OCI-LY1 (cell line): ENCODE results near the gene FDX2.

ENCODE experiments used
- H2AFZ ChIP-seq: fragments of 200-600 bp; sonication (generic), shearing (Covaris generic); 2 replicates; pipeline ENCODE4 v1.6.0; 2014; ENCODE audit warnings: antibody characterized with exemption, mild to moderate bottlenecking, low read length
- H3F3A ChIP-seq: fragments of 200-600 bp; sonication (generic), shearing (Covaris generic); 2 replicates; pipeline ENCODE4 v1.6.0; 2014; ENCODE audit warnings: mild to moderate bottlenecking, antibody characterized with exemption, low read length, moderate library complexity; ENCODE audit not compliant: insufficient read depth
- H3K27ac ChIP-seq: fragments of 200-600 bp; sonication (generic); 2 replicates; pipeline ENCODE4 v1.5.1; 2014; ENCODE audit warnings: low read length, mixed run types, mild to moderate bottlenecking, low read depth; ENCODE audit not compliant: poor library complexity, severe bottlenecking
- H3K27me3 ChIP-seq: fragments of 200-600 bp; sonication (generic); 2 replicates; pipeline ENCODE4 v1.6.0; 2014; ENCODE audit warnings: antibody characterized with exemption, mild to moderate bottlenecking, low read length, moderate library complexity; ENCODE audit not compliant: insufficient read depth
- H3K36me3 ChIP-seq: fragments of 200-600 bp; sonication (generic); 2 replicates; pipeline ENCODE4 v1.6.1; 2014; ENCODE audit warnings: mild to moderate bottlenecking, antibody characterized with exemption, low read length, moderate library complexity, mixed read lengths; ENCODE audit not compliant: insufficient read depth
- H3K4me1 ChIP-seq: fragments of 200-600 bp; sonication (generic); 2 replicates; pipeline ENCODE4 v1.5.1; 2014; ENCODE audit warnings: mild to moderate bottlenecking, low read length, moderate library complexity; ENCODE audit not compliant: insufficient read depth, severe bottlenecking
- H3K4me2 ChIP-seq: fragments of 200-600 bp; sonication (generic), shearing (Covaris generic); 2 replicates; pipeline ENCODE4 v1.6.1; 2014; ENCODE audit warnings: low read length
- H3K4me3 ChIP-seq: fragments of 200-600 bp; sonication (generic); 2 replicates; pipeline ENCODE4 v1.5.1; 2014; ENCODE audit warnings: low read length, low read depth, mild to moderate bottlenecking, mixed read lengths; ENCODE audit not compliant: poor library complexity, severe bottlenecking
- H3K79me2 ChIP-seq: fragments of 200-600 bp; shearing (Covaris generic); 2 replicates; pipeline ENCODE4 v1.6.1; 2016; ENCODE audit warnings: mixed run types, low read length, mixed read lengths; ENCODE audit not compliant: insufficient read depth
- H3K9ac ChIP-seq: fragments of 200-600 bp; sonication (generic), shearing (Covaris generic); 2 replicates; pipeline ENCODE4 v1.6.1; 2014; ENCODE audit warnings: mild to moderate bottlenecking, low read length, mixed read lengths
- H3K9me2 ChIP-seq: fragments of 200-600 bp; sonication (generic), shearing (Covaris generic); 2 replicates; pipeline ENCODE4 v1.6.1; 2014; ENCODE audit warnings: low read depth, mild to moderate bottlenecking, low read length, mixed read lengths
- H3K9me3 ChIP-seq: fragments of 200-600 bp; shearing (Covaris generic); 2 replicates; pipeline ENCODE4 v1.6.1; 2014; ENCODE audit warnings: low read length, mixed read lengths
- H4K20me1 ChIP-seq: fragments of 200-600 bp; sonication (generic), shearing (Covaris generic); 2 replicates; pipeline ENCODE4 v1.6.0; 2016; ENCODE audit warnings: mild to moderate bottlenecking, low read length; ENCODE audit not compliant: insufficient read depth
- EZH2 ChIP-seq: fragments of 200-600 bp; sonication (generic), shearing (Covaris generic); IDR thresholded peaks from 2 replicates; pipeline ENCODE4 v1.8.0; 2017; ENCODE audit warnings: borderline replicate concordance, mixed run types, mild to moderate bottlenecking, antibody characterized with exemption, low read length, moderate library complexity, mixed read lengths
- TF ChIP-seq, protein P1 (sequence below): fragments of 200-600 bp; sonication (generic), shearing (Covaris generic); IDR thresholded peaks from 2 replicates; pipeline ENCODE4 v1.5.1; 2017; ENCODE audit warnings: mild to moderate bottlenecking, antibody characterized with exemption, low read length, moderate library complexity, mixed read lengths

The FDX2 gene

DNA sequence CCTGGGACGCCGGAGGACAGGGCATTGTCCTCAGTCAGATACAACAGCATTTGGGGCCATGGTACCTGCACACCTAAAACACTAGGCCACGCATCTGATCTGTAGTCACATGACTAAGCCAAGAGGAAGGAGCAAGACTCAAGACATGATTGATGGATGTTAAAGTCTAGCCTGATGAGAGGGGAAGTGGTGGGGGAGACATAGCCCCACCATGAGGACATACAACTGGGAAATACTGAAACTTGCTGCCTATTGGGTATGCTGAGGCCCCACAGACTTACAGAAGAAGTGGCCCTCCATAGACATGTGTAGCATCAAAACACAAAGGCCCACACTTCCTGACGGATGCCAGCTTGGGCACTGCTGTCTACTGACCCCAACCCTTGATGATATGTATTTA is 30.4 kb downstream of the FDX2 start:
- no peak overlapping the region for H3K27ac ChIP-seq
- H2AFZ ChIP-seq, result no peak overlapping the region
- no peak overlapping the region for H3K4me3 ChIP-seq
- no peaks in the 10 kb centered on the region for H4K20me1 ChIP-seq
- peaks cover 11% of the 10 kb centered on the region for H3K36me3 ChIP-seq
- no peaks in the 10 kb centered on the region for H3K79me2 ChIP-seq
- H3K9me3 ChIP-seq, result no peaks in the 10 kb centered on the region
- no peak overlapping the region for H3K9ac ChIP-seq
- peaks cover 30% of the 10 kb centered on the region for H3K4me1 ChIP-seq
- no peak for TF ChIP-seq EZH2
- TF ChIP-seq, protein P1, sequence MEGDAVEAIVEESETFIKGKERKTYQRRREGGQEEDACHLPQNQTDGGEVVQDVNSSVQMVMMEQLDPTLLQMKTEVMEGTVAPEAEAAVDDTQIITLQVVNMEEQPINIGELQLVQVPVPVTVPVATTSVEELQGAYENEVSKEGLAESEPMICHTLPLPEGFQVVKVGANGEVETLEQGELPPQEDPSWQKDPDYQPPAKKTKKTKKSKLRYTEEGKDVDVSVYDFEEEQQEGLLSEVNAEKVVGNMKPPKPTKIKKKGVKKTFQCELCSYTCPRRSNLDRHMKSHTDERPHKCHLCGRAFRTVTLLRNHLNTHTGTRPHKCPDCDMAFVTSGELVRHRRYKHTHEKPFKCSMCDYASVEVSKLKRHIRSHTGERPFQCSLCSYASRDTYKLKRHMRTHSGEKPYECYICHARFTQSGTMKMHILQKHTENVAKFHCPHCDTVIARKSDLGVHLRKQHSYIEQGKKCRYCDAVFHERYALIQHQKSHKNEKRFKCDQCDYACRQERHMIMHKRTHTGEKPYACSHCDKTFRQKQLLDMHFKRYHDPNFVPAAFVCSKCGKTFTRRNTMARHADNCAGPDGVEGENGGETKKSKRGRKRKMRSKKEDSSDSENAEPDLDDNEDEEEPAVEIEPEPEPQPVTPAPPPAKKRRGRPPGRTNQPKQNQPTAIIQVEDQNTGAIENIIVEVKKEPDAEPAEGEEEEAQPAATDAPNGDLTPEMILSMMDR, result no peak
- no peaks in the 10 kb centered on the region for H3K27me3 ChIP-seq
- no peaks in the 10 kb centered on the region for H3F3A ChIP-seq
- H3K4me2 ChIP-seq, result no peak overlapping the region
- no peaks in the 10 kb centered on the region for H3K9me2 ChIP-seq

DNA sequence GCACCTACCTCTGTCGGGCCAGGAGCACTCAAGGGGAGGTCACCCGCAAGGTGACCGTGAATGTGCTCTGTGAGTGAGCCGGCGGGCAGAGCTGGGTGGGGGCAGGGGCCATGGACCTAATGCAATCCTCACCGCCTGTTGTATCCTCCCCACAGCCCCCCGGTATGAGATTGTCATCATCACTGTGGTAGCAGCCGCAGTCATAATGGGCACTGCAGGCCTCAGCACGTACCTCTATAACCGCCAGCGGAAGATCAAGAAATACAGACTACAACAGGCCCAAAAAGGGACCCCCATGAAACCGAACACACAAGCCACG is 30.9 kb downstream of the FDX2 start:
- H3K9me3 ChIP-seq, result no peaks in the 10 kb centered on the region
- no peaks in the 10 kb centered on the region for H4K20me1 ChIP-seq
- H3K4me1 ChIP-seq, result peaks cover 25% of the 10 kb centered on the region

DNA sequence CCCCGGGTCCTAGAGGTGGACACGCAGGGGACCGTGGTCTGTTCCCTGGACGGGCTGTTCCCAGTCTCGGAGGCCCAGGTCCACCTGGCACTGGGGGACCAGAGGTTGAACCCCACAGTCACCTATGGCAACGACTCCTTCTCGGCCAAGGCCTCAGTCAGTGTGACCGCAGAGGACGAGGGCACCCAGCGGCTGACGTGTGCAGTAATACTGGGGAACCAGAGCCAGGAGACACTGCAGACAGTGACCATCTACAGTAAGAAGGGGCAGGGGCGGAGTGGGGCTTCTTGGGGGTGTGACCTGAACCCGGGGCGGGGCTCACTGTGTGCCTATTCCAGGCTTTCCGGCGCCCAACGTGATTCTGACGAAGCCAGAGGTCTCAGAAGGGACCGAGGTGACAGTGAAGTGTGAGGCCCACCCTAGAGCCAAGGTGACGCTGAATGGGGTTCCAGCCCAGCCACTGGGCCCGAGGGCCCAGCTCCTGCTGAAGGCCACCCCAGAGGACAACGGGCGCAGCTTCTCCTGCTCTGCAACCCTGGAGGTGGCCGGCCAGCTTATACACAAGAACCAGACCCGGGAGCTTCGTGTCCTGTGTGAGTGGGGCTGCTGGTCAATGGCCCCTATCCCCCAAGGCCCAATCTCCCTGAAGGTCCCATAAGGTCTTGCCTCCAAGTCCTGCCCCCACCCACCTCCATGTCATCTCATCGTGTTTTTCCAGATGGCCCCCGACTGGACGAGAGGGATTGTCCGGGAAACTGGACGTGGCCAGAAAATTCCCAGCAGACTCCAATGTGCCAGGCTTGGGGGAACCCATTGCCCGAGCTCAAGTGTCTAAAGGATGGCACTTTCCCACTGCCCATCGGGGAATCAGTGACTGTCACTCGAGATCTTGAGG is 31.5 kb downstream of the FDX2 start:
- Histone ChIP-seq H3K9ac (no peak overlapping the region), H2AFZ (no peak overlapping the region), H3F3A (no peaks in the 10 kb centered on the region), H3K27ac (no peak overlapping the region), H3K27me3 (no peaks in the 10 kb centered on the region), H3K9me2 (no peaks in the 10 kb centered on the region), H3K79me2 (no peaks in the 10 kb centered on the region), H3K4me1 (peaks cover 19% of the 10 kb centered on the region), H3K9me3 (no peaks in the 10 kb centered on the region), H3K4me3 (no peak overlapping the region), H3K4me2 (no peak overlapping the region), H3K36me3 (peaks cover 11% of the 10 kb centered on the region), H4K20me1 (no peaks in the 10 kb centered on the region)
- TF ChIP-seq, protein P1, result no peak
- no peak for TF ChIP-seq EZH2

More for the DNA sequence above, 30.9 kb downstream of the FDX2 start:
- H3K9me2 ChIP-seq, result no peaks in the 10 kb centered on the region
- H3K36me3 ChIP-seq, result peaks cover 11% of the 10 kb centered on the region
- no peak for TF ChIP-seq EZH2
- TF ChIP-seq, protein P1, result no peak
- H3K79me2 ChIP-seq, result no peaks in the 10 kb centered on the region
- no peak overlapping the region for H3K4me3 ChIP-seq
- H3F3A ChIP-seq, result no peaks in the 10 kb centered on the region
- H3K9ac ChIP-seq, result no peak overlapping the region
- H3K27ac ChIP-seq, result no peak overlapping the region
- no peak overlapping the region for H3K4me2 ChIP-seq
- H2AFZ ChIP-seq, result no peak overlapping the region
- H3K27me3 ChIP-seq, result no peaks in the 10 kb centered on the region
